Aorta (tissue), 5 donors: ENCODE results near the gene MYCBPAP. TPM values are rescaled to one million over a fixed set of nuclear protein-coding genes. Genes with fewer than 3 reads are reported as not detected.

Experiments
- ATAC-seq: fragments of 200-7000 bp; cut with Tn5 transposase; one replicate; pipeline ENCODE4 v1.9.1; 2022; ENCODE audit warnings: moderate library complexity; ENCODE audit not compliant: low FRiP score
- DNase-seq, 2 donors: peaks; one replicate each; pipeline ENCODE4 v3.0.0-alpha.2; 2020
- H3K27ac ChIP-seq, 2 donors: one replicate each; pipeline ENCODE4 v1.5.1; 2013; ENCODE audit warnings: low read length in 2 of 2, mild to moderate bottlenecking in 2 of 2, moderate library complexity in 2 of 2, control low read depth in 1 of 2, inconsistent platforms in 1 of 2, low read depth in 1 of 2
- H3K27me3 ChIP-seq, 2 donors: one replicate each; pipeline ENCODE4 v1.6.1; 2013; ENCODE audit warnings: control low read depth in 1 of 2, low read length in 1 of 2, mild to moderate bottlenecking in 1 of 2, moderate library complexity in 1 of 2; ENCODE audit not compliant: insufficient read depth in 2 of 2, control insufficient read depth in 1 of 2
- H3K36me3 ChIP-seq, 2 donors: one replicate each; pipeline ENCODE4 v1.6.1; 2013; ENCODE audit warnings: control low read depth in 1 of 2, low read length in 1 of 2, mild to moderate bottlenecking in 1 of 2; ENCODE audit not compliant: insufficient read depth in 2 of 2, control insufficient read depth in 1 of 2
- H3K4me1 ChIP-seq, 2 donors: one replicate each; pipeline ENCODE4 v1.6.1; 2013; ENCODE audit warnings: low read length in 2 of 2, control low read depth in 1 of 2, mild to moderate bottlenecking in 1 of 2, moderate library complexity in 1 of 2; ENCODE audit not compliant: insufficient read depth in 2 of 2, control insufficient read depth in 1 of 2
- H3K4me3 ChIP-seq, 2 donors: one replicate each; pipeline ENCODE4 v1.5.1; 2013; ENCODE audit warnings: low read length in 2 of 2, control low read depth in 1 of 2, mild to moderate bottlenecking in 1 of 2
- H3K9me3 ChIP-seq: one replicate; pipeline ENCODE4 v1.6.1; 2013; ENCODE audit warnings: mild to moderate bottlenecking, low read length; ENCODE audit not compliant: control insufficient read depth
- WGBS, 2 donors: extraction: QIAGEN DNeasy Blood & Tissue Kit; methylation state at CpG; one replicate each; pipeline ENCODE4 v1.1.7; 2013; 5-methylcytosine and 5-hydroxymethylcytosine counted together
- intact Hi-C, 2 donors: fragments of 100-400 bp; cut with DNase I; formaldehyde crosslinking; loops; one replicate each; pipeline versions ENCODE4 v1.14.2 to v1.15.0; 2022
- long read RNA-seq, 2 donors: library from polyadenylated mRNA; unstranded; transcript quantifications; one replicate each; pipeline ENCODE4 v2.0.0, GENCODE V29; 2020 to 2021
- polyA plus RNA-seq, 2 donors: library from polyadenylated mRNA; stranded (reverse); fragments of 200-250 nt; gene quantifications; one replicate each; pipeline ENCODE4 v1.2.3, GENCODE V29; 2013
- total RNA-seq, 2 donors: library from RNA; stranded (reverse); fragmentation: NEBNext Ultra II Directional; extraction: Animal tissue kit (Norgen Biotek cat#: 25700); gene quantifications; one replicate each; pipeline ENCODE4 v1.2.1, GENCODE V29; 2021
- donor health status: healthy with polysubstance abuse.
- donor health status: Bipolar disorder and iron deficiency.
- donor health status: DM: no; HTN: no; CAD: no.
- donor health status: DM: no; HTN: no; CAD: no.
- donor health status: DM: yes; HTN: yes; CAD: no.

Gene MYCBPAP, protein sequence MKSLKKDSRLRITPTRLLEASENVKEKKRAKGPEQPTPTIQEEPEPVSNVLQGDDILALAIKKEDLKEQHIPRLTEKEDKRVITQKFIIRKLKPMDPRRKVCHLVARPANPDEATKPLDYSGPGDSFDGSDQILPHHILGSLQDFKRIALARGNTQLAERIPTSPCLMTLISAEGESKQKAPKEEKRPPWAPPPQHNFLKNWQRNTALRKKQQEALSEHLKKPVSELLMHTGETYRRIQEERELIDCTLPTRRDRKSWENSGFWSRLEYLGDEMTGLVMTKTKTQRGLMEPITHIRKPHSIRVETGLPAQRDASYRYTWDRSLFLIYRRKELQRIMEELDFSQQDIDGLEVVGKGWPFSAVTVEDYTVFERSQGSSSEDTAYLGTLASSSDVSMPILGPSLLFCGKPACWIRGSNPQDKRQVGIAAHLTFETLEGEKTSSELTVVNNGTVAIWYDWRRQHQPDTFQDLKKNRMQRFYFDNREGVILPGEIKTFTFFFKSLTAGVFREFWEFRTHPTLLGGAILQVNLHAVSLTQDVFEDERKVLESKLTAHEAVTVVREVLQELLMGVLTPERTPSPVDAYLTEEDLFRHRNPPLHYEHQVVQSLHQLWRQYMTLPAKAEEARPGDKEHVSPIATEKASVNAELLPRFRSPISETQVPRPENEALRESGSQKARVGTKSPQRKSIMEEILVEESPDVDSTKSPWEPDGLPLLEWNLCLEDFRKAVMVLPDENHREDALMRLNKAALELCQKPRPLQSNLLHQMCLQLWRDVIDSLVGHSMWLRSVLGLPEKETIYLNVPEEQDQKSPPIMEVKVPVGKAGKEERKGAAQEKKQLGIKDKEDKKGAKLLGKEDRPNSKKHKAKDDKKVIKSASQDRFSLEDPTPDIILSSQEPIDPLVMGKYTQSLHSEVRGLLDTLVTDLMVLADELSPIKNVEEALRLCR
- total RNA-seq (1 to 10 TPM; 1.3 to 1.8 TPM), polyA plus RNA-seq (1 to 10 TPM in 1 of 2 donors, under 1 TPM in 1; 0.77 to 1.0 TPM)
- long read RNA-seq, donor 1, partial matches to known transcripts: 0 of 1 reads
- long read RNA-seq, donor 1, other reads (novel, unspliced or antisense): 1 of 1 reads
- long read RNA-seq, donor 2: 0 reads

DNA sequence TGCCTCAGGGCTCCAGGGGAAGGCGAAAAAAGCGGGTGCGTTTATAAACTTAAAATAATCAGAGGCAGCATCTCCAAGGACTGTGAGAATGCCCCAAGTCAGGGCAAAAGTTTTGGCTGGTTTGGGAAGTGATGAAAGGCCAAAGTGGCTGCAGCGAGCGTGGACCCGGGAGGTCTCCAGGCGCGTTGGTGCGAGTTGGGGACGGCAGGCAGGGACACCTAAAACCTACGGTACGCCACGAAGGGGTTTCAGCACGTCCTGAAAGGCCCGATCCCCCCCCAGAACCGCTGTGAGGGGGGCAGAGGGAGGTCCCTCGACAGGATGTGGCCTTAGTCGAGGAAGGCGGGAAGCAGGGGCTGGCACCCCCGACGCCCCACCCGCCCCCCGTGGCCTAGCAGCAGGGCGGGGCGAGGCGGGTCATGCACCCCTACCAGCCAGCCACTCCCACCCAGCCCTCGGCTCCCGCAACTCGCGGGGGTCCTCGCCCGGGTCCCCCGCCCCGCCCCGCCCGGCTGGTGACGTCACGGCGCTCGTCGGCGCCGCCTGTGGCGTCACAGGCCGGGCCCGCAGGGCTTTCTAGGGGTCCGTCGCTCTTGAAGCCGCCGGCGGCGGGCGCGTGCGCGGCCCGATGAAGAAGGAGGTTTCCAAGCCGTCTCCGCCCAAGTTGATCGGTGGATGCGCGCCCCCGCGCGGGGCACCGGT, at the start of gene MYCBPAP:
MYCBPAP (plus strand) TSS at position 569 of the 702 bp plus-strand sequence. CDS start 236 bp downstream, outside the sequence.
- peak; percentile 91 to 96 for DNase-seq
- Histone ChIP-seq H3K27me3 (no peaks in the 10 kb centered on the region), H3K27ac (no peak within 1 kb of the TSS), H3K4me3 (peak within 1 kb of the TSS; percentile 35 to 63), H3K4me1 (no peaks in the 10 kb centered on the region), H3K36me3 (no peaks in the 10 kb centered on the region), H3K9me3 (no peaks in the 10 kb centered on the region)
- intact Hi-C loops: no loop called here
- peak; percentile 92 for ATAC-seq
- 3 to 4% methylated on average over 42 to 66 of the region's 66 CpGs for WGBS, 2 donors

DNA sequence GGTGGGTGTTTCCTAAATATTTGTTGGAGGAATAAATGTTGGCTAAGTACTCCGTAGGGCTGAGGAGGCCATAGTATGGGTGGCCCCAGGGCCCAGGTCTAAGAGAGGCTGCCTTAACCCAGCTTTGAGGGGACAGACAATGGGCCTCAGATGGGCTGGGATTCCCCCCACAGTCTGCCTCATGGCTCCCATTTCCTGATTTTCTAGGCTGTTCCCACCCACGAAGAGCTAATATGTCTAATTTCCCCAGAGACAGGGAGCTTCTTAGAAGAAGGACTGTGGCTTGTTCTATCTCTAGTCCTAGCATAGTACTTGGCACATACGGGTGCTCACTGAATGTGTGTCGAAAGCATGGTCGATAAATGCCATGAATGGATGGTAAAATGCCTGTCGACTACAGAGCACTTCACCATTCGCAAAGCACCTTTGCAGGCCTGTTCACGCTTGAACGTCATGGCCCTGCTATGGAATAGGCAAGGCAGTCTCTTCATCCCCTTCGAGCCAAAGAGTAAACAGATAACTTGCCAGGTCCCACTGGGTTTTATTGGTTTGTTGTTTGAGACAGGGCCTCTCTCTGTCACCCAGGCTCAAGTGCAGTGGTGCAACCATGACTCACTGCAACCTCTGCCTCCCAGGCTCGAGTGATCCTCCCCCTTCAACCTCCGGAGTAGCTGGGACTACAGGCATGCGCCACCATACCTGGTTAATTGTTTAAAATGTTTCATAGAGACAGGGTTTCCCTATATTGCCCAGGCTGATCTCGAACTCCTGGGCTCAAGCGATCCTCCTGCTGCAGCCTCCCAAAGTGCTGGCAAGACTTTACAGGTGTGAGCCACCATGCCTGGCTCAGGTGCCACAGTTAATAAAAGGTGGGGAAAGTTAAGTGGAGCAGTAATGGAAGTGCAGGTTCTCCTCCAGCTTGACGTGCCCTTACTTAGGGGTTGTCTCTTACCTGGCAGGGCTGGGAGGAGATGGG, 49.2 kb upstream of the MYCBPAP start:
- DNase-seq: peak in 1 of 2 donors; percentile 38
- no peaks in the 10 kb centered on the region for H3K9me3 ChIP-seq
- WGBS, 2 donors: 80 to 84% methylated on average over 16 of the region's 16 CpGs
- H3K4me3 ChIP-seq: no peak overlapping the region
- intact Hi-C loops: no loop called here
- no peaks in the 10 kb centered on the region for H3K4me1 ChIP-seq
- no peaks in the 10 kb centered on the region for H3K27me3 ChIP-seq
- no peak for ATAC-seq
- H3K36me3 ChIP-seq: no peaks in the 10 kb centered on the region
- no peak overlapping the region for H3K27ac ChIP-seq

DNA sequence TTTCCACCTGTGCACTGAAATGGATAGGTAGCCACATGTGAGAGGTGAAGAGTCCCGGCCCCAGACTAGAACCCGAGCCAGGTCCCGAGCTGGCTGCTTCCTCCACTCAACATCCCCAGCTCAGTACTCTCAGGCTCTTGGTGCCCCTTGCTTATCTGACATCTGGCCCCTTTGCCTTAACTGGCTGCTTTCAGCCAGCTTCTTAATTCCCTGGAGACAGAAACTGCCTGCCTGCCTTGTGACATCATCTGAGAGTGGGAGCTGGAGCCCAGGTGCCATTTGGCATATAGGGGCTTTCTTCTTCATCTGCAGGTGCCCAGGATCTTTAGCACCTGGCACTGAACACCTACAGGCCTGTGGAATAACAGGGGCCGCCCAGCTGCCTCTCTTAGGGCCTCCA, 48.5 kb upstream of the MYCBPAP start:
- ATAC-seq (no peak), DNase-seq (no peak)
- Histone ChIP-seq H3K27me3 (no peaks in the 10 kb centered on the region), H3K4me3 (no peak overlapping the region), H3K4me1 (no peaks in the 10 kb centered on the region), H3K9me3 (no peaks in the 10 kb centered on the region), H3K36me3 (no peaks in the 10 kb centered on the region), H3K27ac (no peak overlapping the region)
- intact Hi-C loops: no loop called here
- 43 to 62% methylated on average over 4 of the region's 4 CpGs for WGBS, 2 donors

- Histone ChIP-seq H3K27ac (no peak overlapping the region), H3K4me1 (no peaks in the 10 kb centered on the region), H3K9me3 (no peaks in the 10 kb centered on the region), H3K27me3 (no peaks in the 10 kb centered on the region), H3K4me3 (no peak overlapping the region), H3K36me3 (no peaks in the 10 kb centered on the region)
- ATAC-seq: no peak
- WGBS, 2 donors: 93 to 94% methylated on average over 9 of the region's 9 CpGs
- no peak for DNase-seq
- intact Hi-C loops: no loop called here
These were observed 47.3 kb upstream of the MYCBPAP start for GRCh38 chr17:50460831-50461526.

- H3K27me3 ChIP-seq: no peaks in the 10 kb centered on the region
- intact Hi-C loops: no loop called here
- H3K27ac ChIP-seq: no peak overlapping the region
- no peaks in the 10 kb centered on the region for H3K9me3 ChIP-seq
- no peak for ATAC-seq
- WGBS, 2 donors: 92 to 94% methylated on average over 14 of the region's 14 CpGs
- no peaks in the 10 kb centered on the region for H3K4me1 ChIP-seq
- DNase-seq: no peak
- H3K36me3 ChIP-seq: no peaks in the 10 kb centered on the region
- no peak overlapping the region for H3K4me3 ChIP-seq
These were observed 46.6 kb upstream of the MYCBPAP start for GRCh38 chr17:50461550-50462132.

DNA sequence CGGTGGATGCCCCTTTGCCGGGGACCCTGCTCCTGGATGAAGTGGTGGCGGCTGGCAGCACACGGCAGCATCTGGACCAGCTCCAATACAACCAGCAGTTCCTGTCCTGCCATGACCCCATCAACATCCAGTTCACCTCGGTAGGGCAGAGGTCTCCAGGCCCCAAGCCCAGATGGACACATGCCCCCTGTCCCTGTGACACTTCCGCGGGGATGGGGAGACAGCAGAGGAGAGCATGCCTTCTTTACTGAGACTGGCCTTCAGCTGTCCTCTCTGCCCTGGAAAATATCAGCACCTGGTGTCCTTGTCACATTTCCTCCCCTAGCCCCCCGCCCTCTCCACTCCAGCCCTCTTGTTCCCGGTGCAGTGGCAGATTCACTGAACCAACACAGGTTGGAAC, 45.8 kb upstream of the MYCBPAP start:
- H3K36me3 ChIP-seq: no peaks in the 10 kb centered on the region
- H3K4me1 ChIP-seq: no peaks in the 10 kb centered on the region
- 83 to 85% methylated on average over 9 of the region's 9 CpGs for WGBS, 2 donors
- H3K4me3 ChIP-seq: no peak overlapping the region
- DNase-seq (peak in 1 of 2 donors; percentile 39), ATAC-seq (no peak)
- no peak overlapping the region for H3K27ac ChIP-seq
- no peaks in the 10 kb centered on the region for H3K27me3 ChIP-seq
- H3K9me3 ChIP-seq: no peaks in the 10 kb centered on the region
- intact Hi-C loops: no loop called here

- WGBS, 2 donors: 89 to 93% methylated on average over 3 of the region's 3 CpGs
- H3K4me3 ChIP-seq: no peak overlapping the region
- H3K27me3 ChIP-seq: no peaks in the 10 kb centered on the region
- no peak for ATAC-seq
- no peak for DNase-seq
- H3K27ac ChIP-seq: no peak overlapping the region
- H3K9me3 ChIP-seq: no peaks in the 10 kb centered on the region
- H3K36me3 ChIP-seq: no peaks in the 10 kb centered on the region
- no peaks in the 10 kb centered on the region for H3K4me1 ChIP-seq
- intact Hi-C loops: no loop called here
These were observed 44.1 kb upstream of the MYCBPAP start for GRCh38 chr17:50464121-50464520.
